Measurements from ENCODE around the gene UQCC5.
"Not testable (repeated sequence)": the region's sequence is repeated elsewhere in the genome, so short reads cannot be mapped to it uniquely, and the experiment has no call there.

Gene UQCC5

DNA sequence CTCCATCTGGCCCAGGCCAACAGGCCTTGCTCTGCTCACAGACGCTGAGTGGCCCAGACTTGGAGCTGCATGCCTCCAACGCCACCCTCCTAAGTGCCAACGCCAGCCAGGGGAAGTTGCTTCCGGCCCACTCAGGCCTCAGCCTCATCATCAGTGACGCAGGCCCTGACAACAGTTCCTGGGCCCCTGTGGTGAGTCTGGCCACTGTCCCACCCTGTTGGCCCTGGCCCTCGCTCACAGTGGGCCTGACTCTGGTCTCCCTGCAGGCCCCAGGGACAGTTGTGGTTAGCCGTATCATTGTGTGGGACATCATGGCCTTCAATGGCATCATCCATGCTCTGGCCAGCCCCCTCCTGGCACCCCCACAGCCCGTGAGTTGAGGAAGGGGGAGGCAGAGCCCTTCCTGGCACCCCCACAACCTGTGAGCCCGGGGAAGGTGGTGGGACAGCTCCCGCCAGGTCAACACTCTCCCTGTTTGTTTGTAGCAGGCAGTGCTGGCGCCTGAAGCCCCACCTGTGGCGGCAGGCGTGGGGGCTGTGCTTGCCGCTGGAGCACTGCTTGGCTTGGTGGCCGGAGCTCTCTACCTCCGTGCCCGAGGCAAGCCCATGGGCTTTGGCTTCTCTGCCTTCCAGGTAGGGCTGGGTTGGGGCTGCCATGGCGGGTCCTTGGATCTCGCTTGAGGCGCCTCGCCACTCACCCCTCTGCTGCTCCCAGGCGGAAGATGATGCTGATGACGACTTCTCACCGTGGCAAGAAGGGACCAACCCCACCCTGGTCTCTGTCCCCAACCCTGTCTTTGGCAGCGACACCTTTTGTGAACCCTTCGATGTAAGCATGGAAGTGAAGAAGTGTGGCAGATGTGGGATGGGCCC is 12.8 kb upstream of the UQCC5 start:
- H3K27me3 ChIP-seq (ENCODE audit: insufficient read depth, low read depth, severe bottlenecking): no peaks in the 10 kb centered on the region
- H3K9me3 ChIP-seq (ENCODE audit: severe bottlenecking): no peaks in the 10 kb centered on the region
- H3K36me3 ChIP-seq: peaks cover 54% of the 10 kb centered on the region
- no peak overlapping the region for H3K4me3 ChIP-seq (ENCODE audit: low read depth, low read length)
- H3K27ac ChIP-seq: no peak overlapping the region
- TF ChIP-seq, protein P1, sequence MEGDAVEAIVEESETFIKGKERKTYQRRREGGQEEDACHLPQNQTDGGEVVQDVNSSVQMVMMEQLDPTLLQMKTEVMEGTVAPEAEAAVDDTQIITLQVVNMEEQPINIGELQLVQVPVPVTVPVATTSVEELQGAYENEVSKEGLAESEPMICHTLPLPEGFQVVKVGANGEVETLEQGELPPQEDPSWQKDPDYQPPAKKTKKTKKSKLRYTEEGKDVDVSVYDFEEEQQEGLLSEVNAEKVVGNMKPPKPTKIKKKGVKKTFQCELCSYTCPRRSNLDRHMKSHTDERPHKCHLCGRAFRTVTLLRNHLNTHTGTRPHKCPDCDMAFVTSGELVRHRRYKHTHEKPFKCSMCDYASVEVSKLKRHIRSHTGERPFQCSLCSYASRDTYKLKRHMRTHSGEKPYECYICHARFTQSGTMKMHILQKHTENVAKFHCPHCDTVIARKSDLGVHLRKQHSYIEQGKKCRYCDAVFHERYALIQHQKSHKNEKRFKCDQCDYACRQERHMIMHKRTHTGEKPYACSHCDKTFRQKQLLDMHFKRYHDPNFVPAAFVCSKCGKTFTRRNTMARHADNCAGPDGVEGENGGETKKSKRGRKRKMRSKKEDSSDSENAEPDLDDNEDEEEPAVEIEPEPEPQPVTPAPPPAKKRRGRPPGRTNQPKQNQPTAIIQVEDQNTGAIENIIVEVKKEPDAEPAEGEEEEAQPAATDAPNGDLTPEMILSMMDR (IDR thresholded peaks at IDR 0.05; ENCODE audit: low read depth, low read length): no peak
- no peak for DNase-seq

DNA sequence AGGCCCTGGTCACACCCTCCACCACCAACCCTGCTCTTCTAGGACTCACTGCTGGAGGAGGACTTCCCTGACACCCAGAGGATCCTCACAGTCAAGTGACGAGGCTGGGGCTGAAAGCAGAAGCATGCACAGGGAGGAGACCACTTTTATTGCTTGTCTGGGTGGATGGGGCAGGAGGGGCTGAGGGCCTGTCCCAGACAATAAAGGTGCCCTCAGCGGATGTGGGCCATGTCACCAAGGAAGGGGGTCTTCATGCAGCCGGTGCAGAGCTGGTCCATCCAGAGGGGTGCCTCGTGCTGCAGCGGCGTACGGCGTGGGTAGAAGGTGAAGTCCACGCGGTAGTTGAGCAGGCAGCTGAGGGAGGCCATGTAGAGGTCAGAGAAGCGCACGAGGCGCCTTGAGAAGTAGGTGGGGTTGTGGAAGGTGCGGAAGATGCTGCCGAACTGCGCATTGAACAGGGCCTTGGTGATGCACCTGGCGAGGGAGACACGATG is 12.1 kb upstream of the UQCC5 start:
- Histone ChIP-seq H3K27me3 (ENCODE audit: insufficient read depth, low read depth, severe bottlenecking) (no peaks in the 10 kb centered on the region), H3K4me3 (ENCODE audit: low read depth, low read length) (no peak overlapping the region), H3K9me3 (ENCODE audit: severe bottlenecking) (no peaks in the 10 kb centered on the region), H3K27ac (no peak overlapping the region), H3K36me3 (peaks cover 61% of the 10 kb centered on the region)
- TF ChIP-seq, protein P1 (IDR thresholded peaks at IDR 0.05; ENCODE audit: low read depth, low read length): no peak
- no peak for DNase-seq

DNA sequence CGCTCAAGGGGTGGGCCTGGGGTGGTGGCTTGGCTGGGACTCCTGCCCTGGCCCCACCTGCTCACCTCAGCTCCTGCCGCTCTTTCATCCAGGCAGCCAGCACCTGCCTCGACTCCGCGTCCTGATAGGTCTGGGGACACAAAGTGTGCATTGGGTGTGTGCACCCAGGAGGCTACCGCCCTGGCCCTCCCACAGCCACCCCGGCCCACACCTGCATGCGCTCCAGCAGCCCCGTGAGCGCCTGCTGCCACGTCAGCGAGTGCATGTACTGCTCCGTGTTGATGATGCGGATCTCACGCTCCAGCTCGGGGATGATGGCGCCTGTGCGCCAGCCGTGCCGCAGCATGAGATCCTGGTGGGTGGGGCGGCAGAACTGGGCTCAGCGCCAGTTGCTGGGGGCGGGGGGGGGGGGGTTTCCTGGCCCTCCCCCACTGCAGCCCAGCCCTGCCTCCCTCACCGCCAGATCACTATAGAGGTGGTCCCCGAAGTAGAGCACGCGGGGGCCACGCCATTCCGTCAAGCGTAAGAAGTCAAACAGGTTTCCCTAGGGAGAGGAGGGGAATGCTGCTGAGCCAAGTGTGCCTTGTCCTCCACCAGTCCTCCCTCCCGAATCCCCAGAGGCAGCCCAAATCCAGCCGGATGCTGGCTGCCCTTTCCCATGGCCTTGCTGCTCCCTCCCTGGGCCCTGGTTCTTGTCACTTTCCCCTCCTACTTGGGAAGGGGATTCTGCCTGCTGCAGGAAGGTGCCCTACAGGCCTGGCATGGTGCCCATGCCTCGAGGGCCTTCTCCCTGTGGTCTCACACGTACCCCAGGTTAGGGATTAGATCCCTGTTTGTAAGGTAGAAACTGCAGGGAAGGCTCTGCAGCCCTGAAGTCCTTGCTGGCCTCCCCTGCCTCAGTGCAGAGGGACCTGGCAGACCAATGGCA is 11.4 kb upstream of the UQCC5 start:
- H3K27ac ChIP-seq: no peak overlapping the region
- H3K9me3 ChIP-seq (ENCODE audit: severe bottlenecking): no peaks in the 10 kb centered on the region
- no peak overlapping the region for H3K4me3 ChIP-seq (ENCODE audit: low read depth, low read length)
- TF ChIP-seq, protein P1 (IDR thresholded peaks at IDR 0.05; ENCODE audit: low read depth, low read length): no peak
- no peaks in the 10 kb centered on the region for H3K27me3 ChIP-seq (ENCODE audit: insufficient read depth, low read depth, severe bottlenecking)
- DNase-seq: no peak
- peaks cover 65% of the 10 kb centered on the region for H3K36me3 ChIP-seq

DNA sequence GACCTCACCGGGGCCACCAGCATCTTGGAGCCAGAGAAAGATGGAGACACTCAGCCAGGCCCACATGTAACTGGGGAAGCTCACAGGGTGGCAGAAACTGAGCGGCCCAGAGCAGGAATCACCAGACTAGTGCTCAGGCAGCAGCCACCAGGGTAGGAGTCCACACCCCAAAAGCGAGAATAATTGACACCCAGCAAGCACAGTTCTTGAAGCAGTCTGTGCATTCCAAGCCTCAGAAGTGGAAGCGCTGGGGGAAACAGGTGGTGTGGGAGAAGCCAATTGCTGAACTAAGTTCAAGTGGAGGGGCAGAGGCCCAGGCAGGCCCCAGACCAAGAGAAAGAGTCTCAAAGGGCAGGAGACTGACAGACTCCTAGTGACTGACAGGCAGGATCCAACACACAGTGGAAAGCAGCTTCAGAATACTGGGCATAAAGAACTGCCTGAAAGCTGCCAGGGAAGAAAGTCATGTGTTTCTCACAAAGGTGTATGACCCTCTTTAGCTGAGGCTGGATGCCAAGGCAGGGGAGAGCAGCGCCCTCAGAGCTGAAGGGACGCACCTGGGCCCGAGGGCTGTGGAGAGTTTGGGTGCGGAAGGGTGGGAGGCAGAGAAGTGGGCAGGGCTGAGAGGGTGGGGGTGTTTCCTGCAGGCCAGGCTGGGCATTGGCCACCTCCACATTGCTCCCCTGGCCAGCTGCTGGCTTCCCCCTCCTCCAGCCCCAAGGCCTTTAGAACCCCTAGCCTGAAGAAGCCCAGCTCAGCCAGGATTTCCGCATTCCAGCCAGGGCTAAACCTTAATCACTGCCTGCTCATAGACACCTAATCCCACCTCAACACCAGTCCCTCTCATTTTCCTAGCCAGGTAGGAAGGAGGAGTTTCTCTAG is 10.5 kb upstream of the UQCC5 start:
- no peak overlapping the region for H3K4me3 ChIP-seq (ENCODE audit: low read depth, low read length)
- H3K9me3 ChIP-seq (ENCODE audit: severe bottlenecking): no peaks in the 10 kb centered on the region
- DNase-seq: peak; percentile 73
- H3K27ac ChIP-seq: no peak overlapping the region
- no peaks in the 10 kb centered on the region for H3K27me3 ChIP-seq (ENCODE audit: insufficient read depth, low read depth, severe bottlenecking)
- TF ChIP-seq, protein P1 (IDR thresholded peaks at IDR 0.05; ENCODE audit: low read depth, low read length): no peak
- H3K36me3 ChIP-seq: peaks cover 68% of the 10 kb centered on the region

DNA sequence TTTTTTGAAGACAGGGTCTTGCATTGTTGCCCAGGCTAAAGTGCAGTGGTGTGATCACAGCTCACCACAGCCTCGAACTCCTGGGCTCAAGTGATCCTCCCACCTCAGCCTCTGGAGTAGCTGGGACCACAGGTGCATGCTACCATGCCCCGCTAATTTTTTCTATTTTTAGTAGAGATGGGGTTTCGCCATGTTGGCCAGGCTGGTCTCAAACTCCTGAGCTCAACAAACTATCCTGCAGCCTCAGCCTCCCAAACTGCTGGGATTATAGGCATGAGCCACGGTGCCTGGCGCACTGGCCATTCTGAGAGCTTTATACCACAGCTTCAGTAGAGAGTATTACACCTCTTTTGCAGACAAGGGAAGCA is 9.8 kb upstream of the UQCC5 start:
- not testable (repeated sequence) for H3K27ac ChIP-seq; H3K27me3 ChIP-seq (ENCODE audit: insufficient read depth, low read depth, severe bottlenecking); DNase-seq; H3K9me3 ChIP-seq (ENCODE audit: severe bottlenecking); H3K4me3 ChIP-seq (ENCODE audit: low read depth, low read length)
- H3K36me3 ChIP-seq: peaks cover 71% of the 10 kb centered on the region
